HG02798 (cell line): ENCODE measurements around the gene OR2T12.
A peak's percentile ranks its signal among the peaks of the same experiment; 100 is the strongest.
"Not testable (repeated sequence)": the region's sequence is repeated elsewhere in the genome, so short reads cannot be mapped to it uniquely, and the experiment has no call there.

Source experiments
- ATAC-seq: cut with Tn5 transposase; IDR thresholded peaks from one replicate; pipeline ENCODE4 v1.9.1; 2021; ENCODE audit warnings: mild to moderate bottlenecking; ENCODE audit not compliant: unreplicated experiment, poor library complexity

The OR2T12 gene

GRCh38 chr1:248303324-248303723 is at the start of gene OR2T12:
OR2T12 (minus strand) TSS chr1:248303424; CDS start chr1:248295578, 7,846 bp downstream.
- ATAC-seq: no peak

- no peak for ATAC-seq
These were observed 45.3 kb upstream of the OR2T12 start, which contains the start of gene OR14C36 for GRCh38 chr1:248348475-248348874. OR14C36 (plus strand) TSS chr1:248348775; CDS start chr1:248348775, 0 bp downstream.

- ATAC-seq: no peak
These were observed 40.2 kb upstream of the OR2T12 start for GRCh38 chr1:248343451-248343850.

GRCh38 chr1:248324468-248324867 is 21.2 kb upstream of the OR2T12 start, which contains the start of gene OR2M7:
OR2M7 (minus strand) TSS chr1:248324568; CDS start chr1:248324568, 0 bp downstream.
- no peak for ATAC-seq

GRCh38 chr1:248316796-248317195 is 13.6 kb upstream of the OR2T12 start:
- ATAC-seq: no peak

- not testable (repeated sequence) for ATAC-seq
These were observed 3.5 kb upstream of the OR2T12 start for GRCh38 chr1:248306740-248307139.

- ATAC-seq: no peak
These were observed 2.9 kb upstream of the OR2T12 start for GRCh38 chr1:248306103-248306502.

- ATAC-seq: not testable (repeated sequence)
These were observed 2.4 kb upstream of the OR2T12 start for GRCh38 chr1:248305672-248306071.

GRCh38 chr1:248288391-248288790 is 14.8 kb downstream of the OR2T12 start:
- ATAC-seq: no peak

GRCh38 chr1:248277876-248278275 is 25.3 kb downstream of the OR2T12 start, which contains the start of gene OR2T33:
OR2T33 (minus strand) TSS chr1:248277976; CDS start chr1:248273814, 4,162 bp downstream.
- ATAC-seq: no peak

GRCh38 chr1:248273225-248273624 is 30.0 kb downstream of the OR2T12 start:
- ATAC-seq: not testable (repeated sequence)

GRCh38 chr1:248268178-248268577 is 35.0 kb downstream of the OR2T12 start:
- no peak for ATAC-seq

- not testable (repeated sequence) for ATAC-seq
These were observed 43.9 kb downstream of the OR2T12 start for GRCh38 chr1:248259309-248259708.

GRCh38 chr1:248243204-248243603 is 60.0 kb downstream of the OR2T12 start:
- ATAC-seq: peak; percentile 85
